ENCODE measurements around the gene CPT1B. TPM values are rescaled to one million over a fixed set of nuclear protein-coding genes. Genes with fewer than 3 reads are reported as not detected.
"Not testable (repeated sequence)": the region's sequence is repeated elsewhere in the genome, so short reads cannot be mapped to it uniquely, and the experiment has no call there.

CPT1B gene
- total RNA-seq, 1 donor from 2014 or later = 12.7 TPM

DNA sequence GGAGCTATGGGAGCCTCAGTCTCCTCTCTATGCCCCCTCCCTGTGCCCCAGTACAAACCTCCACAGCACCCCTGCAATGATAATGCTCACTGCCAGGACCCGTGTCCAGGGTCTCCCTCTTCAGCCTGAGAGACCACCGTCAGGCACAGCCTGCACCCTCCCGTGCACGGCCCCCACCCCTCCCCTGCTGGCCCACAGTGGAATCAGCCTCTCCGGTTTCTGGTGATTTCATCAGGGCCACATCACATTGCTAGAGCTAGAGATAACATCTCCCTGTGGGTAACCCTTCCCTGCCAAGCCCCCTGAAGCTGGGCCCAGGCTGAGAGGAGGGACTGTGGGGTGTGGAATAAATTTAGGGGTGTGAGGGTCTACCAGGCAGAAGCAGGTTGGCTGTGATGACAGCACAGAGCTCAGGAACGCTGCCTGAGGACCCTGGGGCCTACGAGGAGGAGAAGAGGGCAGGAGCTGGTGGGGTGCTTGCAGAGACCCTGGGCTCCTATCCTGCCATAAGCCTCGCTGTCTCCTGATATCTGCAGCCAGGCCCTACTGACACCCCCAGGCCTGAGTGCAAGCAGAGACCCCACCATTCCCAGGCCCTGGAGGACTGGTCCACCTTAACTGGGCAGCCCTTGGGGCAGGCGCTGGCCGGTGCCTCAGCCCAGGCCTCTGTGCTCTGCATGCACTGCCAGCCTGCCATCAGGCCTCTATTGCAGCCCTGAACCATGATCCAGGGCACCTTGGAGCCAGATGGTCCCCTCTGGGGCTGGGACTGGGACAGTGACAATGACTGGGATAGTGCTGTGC is 32.5 kb downstream of the CPT1B start, which contains the start of gene KLHDC7B:
KLHDC7B (plus strand) TSS at position 378 of the 804 bp plus-strand sequence; CDS start at position 723, 345 bp downstream.
- Histone ChIP-seq H3K4me1 (peaks cover 33% of the 10 kb centered on the region), H3K27ac (peak within 1 kb of the TSS; percentile 48), H3K36me3 (no peaks in the 10 kb centered on the region), H3K4me3 (no peak within 1 kb of the TSS), H3K9me3 (no peaks in the 10 kb centered on the region), H3K27me3 (peaks cover 29% of the 10 kb centered on the region)
- DNase-seq (no peak), ATAC-seq (no peak)
- intact Hi-C loops (cut with DNase I) = no loop called here
- TF ChIP-seq CTCF (IDR thresholded peaks at IDR 0.05) = no peak

DNA sequence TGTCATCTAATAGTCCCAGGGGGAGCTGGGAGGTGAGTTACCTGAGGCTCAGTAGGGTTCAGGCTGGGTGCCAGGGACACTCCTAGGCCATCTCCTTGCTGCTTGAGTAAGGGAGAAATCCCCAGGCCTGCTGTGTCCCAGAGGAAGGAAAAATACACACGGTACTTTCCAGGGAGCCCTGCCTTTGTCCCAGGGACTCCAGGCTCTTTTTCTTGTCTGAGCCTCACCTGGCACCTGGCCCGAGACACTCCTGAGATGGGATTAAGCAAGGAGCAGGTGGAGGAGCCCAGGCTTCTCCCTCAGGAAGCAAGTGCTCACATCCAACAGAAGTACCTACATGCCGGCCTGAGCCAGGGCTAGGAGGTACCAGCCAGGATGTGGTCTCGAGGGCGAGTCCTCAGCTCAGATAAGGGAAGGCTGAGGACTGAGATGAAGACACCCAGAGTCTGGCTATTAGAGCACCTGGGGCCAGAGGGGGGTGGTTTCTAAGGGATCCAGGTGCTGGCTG is 33.4 kb downstream of the CPT1B start:
- Histone ChIP-seq H3K36me3 (no peaks in the 10 kb centered on the region), H3K9me3 (no peaks in the 10 kb centered on the region), H3K27me3 (peaks cover 29% of the 10 kb centered on the region), H3K4me3 (peak overlapping the region; percentile 32), H3K4me1 (peaks cover 42% of the 10 kb centered on the region), H3K27ac (peak overlapping the region; percentile 48)
- no peak for TF ChIP-seq CTCF (IDR thresholded peaks at IDR 0.05)
- peak; percentile 25 for ATAC-seq
- DNase-seq = peak; percentile 86
- intact Hi-C loops (cut with DNase I) = no loop called here

GRCh38 chr22:50544078-50544745 is 34.0 kb downstream of the CPT1B start:
- peak overlapping the region; percentile 32 for H3K4me3 ChIP-seq

DNA sequence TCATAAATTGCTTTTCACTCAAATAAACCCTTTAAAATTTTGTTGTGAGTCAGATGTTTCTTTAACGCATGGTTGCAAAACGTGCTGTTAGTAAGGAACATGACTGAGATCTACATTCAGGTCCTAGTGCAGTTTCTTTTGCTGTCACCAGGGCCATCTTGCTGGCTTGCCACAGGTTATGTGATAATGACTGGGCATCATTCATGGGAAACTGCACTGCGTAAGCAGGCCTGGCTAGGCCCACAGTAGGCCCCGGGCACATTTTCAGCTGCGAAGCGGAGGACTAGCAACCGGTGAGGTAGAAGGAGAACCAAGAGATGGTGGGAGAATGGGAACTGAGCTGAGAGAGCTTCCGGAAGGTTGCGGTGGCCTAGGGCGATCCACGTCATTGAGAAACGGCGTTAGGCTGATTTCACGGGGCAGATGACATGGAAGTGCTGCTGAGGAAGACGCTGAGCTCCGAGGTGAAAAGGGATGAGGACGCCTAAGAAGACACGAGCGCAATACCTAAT is 35.8 kb downstream of the CPT1B start:
- H3K27ac ChIP-seq = peak overlapping the region; percentile 97
- DNase-seq (peak; percentile 73), ATAC-seq (peak; percentile 30)
- no peak for TF ChIP-seq CTCF (IDR thresholded peaks at IDR 0.05)
- H3K36me3 ChIP-seq = no peaks in the 10 kb centered on the region
- H3K9me3 ChIP-seq = no peaks in the 10 kb centered on the region
- H3K27me3 ChIP-seq = peaks cover 17% of the 10 kb centered on the region
- intact Hi-C loops (cut with DNase I) = no loop called here
- H3K4me3 ChIP-seq = peak overlapping the region; percentile 8
- peaks cover 47% of the 10 kb centered on the region for H3K4me1 ChIP-seq

More at GRCh38 chr22:50544078-50544745, 34.0 kb downstream of the CPT1B start:
- TF ChIP-seq CTCF (IDR thresholded peaks at IDR 0.05) = peak; percentile 73
- intact Hi-C loops (cut with DNase I) = no loop called here
- DNase-seq = peak; percentile 93
- peak; percentile 68 for ATAC-seq
- H3K4me1 ChIP-seq = peaks cover 46% of the 10 kb centered on the region
- no peaks in the 10 kb centered on the region for H3K9me3 ChIP-seq
- peaks cover 28% of the 10 kb centered on the region for H3K27me3 ChIP-seq
- H3K36me3 ChIP-seq = no peaks in the 10 kb centered on the region
- peak overlapping the region; percentile 48 for H3K27ac ChIP-seq

DNA sequence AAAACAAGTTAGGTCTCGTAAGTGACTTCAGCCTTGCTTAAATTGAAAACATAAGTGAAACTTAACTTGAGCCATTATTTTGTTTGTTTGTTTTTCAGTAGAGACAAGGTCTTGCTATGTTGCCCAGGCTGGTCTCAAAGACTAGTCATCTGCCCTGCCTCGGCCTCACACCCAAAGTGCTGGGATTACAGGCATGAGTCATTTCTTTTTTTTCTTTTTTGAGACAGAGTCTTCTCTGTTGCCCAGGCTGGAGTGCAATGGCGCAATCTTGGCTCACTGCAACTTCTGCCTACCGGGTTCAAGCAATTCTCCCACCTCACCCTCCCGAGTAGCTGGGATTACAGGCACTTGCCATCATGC is 36.6 kb downstream of the CPT1B start:
- peak; percentile 54 for ATAC-seq
- H3K36me3 ChIP-seq; H3K27me3 ChIP-seq; intact Hi-C loops (cut with DNase I); H3K9me3 ChIP-seq: not testable (repeated sequence)
- peaks cover 50% of the 10 kb centered on the region for H3K4me1 ChIP-seq
- peak overlapping the region; percentile 8 for H3K4me3 ChIP-seq
- DNase-seq = peak; percentile 82
- peak overlapping the region; percentile 97 for H3K27ac ChIP-seq

- no peaks in the 10 kb centered on the region for H3K27me3 ChIP-seq
- H3K9me3 ChIP-seq = no peaks in the 10 kb centered on the region
- H3K4me3 ChIP-seq = no peak overlapping the region
- ATAC-seq (no peak), DNase-seq (no peak)
- H3K36me3 ChIP-seq = no peaks in the 10 kb centered on the region
- peak overlapping the region; percentile 97 for H3K27ac ChIP-seq
- intact Hi-C loops (cut with DNase I) = no loop called here
- no peak for TF ChIP-seq CTCF (IDR thresholded peaks at IDR 0.05)
- H3K4me1 ChIP-seq = peaks cover 50% of the 10 kb centered on the region
Measured at GRCh38 chr22:50540381-50540780, 37.8 kb downstream of the CPT1B start.
